Measurements from ENCODE around the gene TSPEAR. TPM values are rescaled to one million over a fixed set of nuclear protein-coding genes. Genes with fewer than 3 reads are reported as not detected.

The TSPEAR gene
- total and polyA plus RNA-seq, 9 of the 15 experiments (the other 6 are each of a cell fraction or from before 2014, with no cell fraction given) = not detected

DNA sequence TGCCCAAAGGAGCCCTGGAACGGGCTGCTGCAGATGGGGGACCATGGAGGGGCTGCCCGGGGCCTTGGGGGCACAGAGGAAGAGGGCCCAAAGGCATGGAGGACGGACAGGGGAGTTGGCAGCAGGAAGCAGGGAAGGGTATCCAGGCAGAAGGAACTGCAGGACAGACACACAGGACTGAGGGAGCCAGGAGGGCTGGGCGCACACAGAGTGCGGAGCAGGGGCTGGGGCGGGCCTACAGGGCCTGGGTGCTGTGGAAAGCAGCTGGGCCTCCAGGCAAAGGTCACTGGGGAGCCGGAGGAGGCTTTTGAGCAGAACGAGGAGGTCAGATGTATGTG lies 199.5 kb downstream of the TSPEAR start:
- Histone ChIP-seq H3K9me3 (replicated peaks; ENCODE audit: control insufficient read depth, insufficient read depth, low read depth, low read length) (no peaks in the 10 kb centered on the region), H3K27me3 (ENCODE audit: control insufficient read depth in 2 of 2, insufficient read depth in 2 of 2, low read length in 2 of 2) (peaks cover 20 to 49% of the 10 kb centered on the region in 2 experiments), H3K4me3 (no peak overlapping the region), H3K4me1 (replicated peaks in 1 of 2; ENCODE audit: control insufficient read depth in 2 of 2, insufficient read depth in 2 of 2, low read length in 2 of 2) (peaks cover 0 to 24% of the 10 kb centered on the region in 2 experiments; a peak in 2 of 5 replicates), H3K27ac (ENCODE audit: extremely low read depth, low read depth, low read length) (no peak overlapping the region), H3K9me1 (ENCODE audit: control insufficient read depth, insufficient read depth, low read length) (no peaks in the 10 kb centered on the region), H2AFZ (ENCODE audit: low read depth, low read length) (no peak overlapping the region), H3K4me2 (ENCODE audit: insufficient read depth, low read length) (no peak overlapping the region), H3K79me2 (ENCODE audit: control insufficient read depth, insufficient read depth, low read length) (no peaks in the 10 kb centered on the region), H3K36me3 (ENCODE audit: control insufficient read depth, insufficient read depth, low read length) (no peaks in the 10 kb centered on the region), H3K9ac (ENCODE audit: insufficient read depth in 1 of 2, low read depth in 2 of 2, low read length in 2 of 2) (no peak overlapping the region), H4K20me1 (replicated peaks; ENCODE audit: control insufficient read depth, insufficient read depth, low read length) (peaks cover 15% of the 10 kb centered on the region)
- in situ Hi-C loops (cut with MboI) = no loop called here
- FAIRE-seq = no peak
- intact Hi-C loops (cut with micrococcal nuclease) = loop anchor here (2.0 to 10.0 kb wide), 2 partner anchors 281 to 413 kb away; partner anchors contain the start of gene ITGB2
- WGBS (ENCODE audit: insufficient coverage, low coverage, missing lambda C conversion rate) = 7% methylated on average over 8 of the region's 8 CpGs
- no TSS peak for BruUV-seq (replicated peaks)
- POLR2A ChIA-PET = interaction anchor here (1.1 kb wide), 1 partner anchor 11 kb away, joined by 3 read pairs; no protein-coding TSS in a partner anchor
- ATAC-seq = no peak
- CTCF ChIA-PET (ENCODE audit: low intra/inter-chr PET ratio) = no interaction called here
- DNase-seq (ENCODE audit: extremely low read depth in 1 of 4, low spot score in 3 of 4) = no peak
- no peak for TF ChIP-seq ARNT (IDR thresholded peaks at IDR 0.05)
- TF ChIP-seq PHB (CRISPR knock-in tag; IDR thresholded peaks at IDR 0.05) = no peak
- TF ChIP-seq ZNF57 (CRISPR knock-in tag; IDR thresholded peaks at IDR 0.05) = no peak
- TF ChIP-seq ATF7 (IDR thresholded peaks at IDR 0.05) = no peak
- no peak for TF ChIP-seq SRSF3 (IDR thresholded peaks at IDR 0.05; ENCODE audit: insufficient read depth, low read length)
- no peak for TF ChIP-seq SMAD3 (CRISPR knock-in tag; conservative IDR thresholded peaks at IDR 0.05)
- TF ChIP-seq ZBED1 (IDR thresholded peaks at IDR 0.05) = no peak
- no peak for TF ChIP-seq GATAD2B (IDR thresholded peaks at IDR 0.05; ENCODE audit: borderline replicate concordance)
- TF ChIP-seq, protein P1, sequence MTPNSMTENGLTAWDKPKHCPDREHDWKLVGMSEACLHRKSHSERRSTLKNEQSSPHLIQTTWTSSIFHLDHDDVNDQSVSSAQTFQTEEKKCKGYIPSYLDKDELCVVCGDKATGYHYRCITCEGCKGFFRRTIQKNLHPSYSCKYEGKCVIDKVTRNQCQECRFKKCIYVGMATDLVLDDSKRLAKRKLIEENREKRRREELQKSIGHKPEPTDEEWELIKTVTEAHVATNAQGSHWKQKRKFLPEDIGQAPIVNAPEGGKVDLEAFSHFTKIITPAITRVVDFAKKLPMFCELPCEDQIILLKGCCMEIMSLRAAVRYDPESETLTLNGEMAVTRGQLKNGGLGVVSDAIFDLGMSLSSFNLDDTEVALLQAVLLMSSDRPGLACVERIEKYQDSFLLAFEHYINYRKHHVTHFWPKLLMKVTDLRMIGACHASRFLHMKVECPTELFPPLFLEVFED (CRISPR knock-in tag; conservative IDR thresholded peaks at IDR 0.05) = no peak
- TF ChIP-seq, protein P2, sequence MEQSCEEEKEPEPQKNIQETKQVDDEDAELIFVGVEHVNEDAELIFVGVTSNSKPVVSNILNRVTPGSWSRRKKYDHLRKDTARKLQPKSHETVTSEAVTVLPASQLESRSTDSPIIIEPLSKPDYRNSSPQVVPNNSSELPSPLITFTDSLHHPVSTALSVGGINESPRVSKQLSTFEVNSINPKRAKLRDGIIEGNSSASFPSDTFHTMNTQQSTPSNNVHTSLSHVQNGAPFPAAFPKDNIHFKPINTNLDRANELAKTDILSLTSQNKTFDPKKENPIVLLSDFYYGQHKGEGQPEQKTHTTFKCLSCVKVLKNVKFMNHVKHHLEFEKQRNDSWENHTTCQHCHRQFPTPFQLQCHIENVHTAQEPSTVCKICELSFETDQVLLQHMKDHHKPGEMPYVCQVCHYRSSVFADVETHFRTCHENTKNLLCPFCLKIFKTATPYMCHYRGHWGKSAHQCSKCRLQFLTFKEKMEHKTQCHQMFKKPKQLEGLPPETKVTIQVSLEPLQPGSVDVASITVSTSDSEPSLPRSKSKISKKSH (CRISPR knock-in tag; IDR thresholded peaks at IDR 0.05) = no peak
- TF ChIP-seq, protein P3, sequence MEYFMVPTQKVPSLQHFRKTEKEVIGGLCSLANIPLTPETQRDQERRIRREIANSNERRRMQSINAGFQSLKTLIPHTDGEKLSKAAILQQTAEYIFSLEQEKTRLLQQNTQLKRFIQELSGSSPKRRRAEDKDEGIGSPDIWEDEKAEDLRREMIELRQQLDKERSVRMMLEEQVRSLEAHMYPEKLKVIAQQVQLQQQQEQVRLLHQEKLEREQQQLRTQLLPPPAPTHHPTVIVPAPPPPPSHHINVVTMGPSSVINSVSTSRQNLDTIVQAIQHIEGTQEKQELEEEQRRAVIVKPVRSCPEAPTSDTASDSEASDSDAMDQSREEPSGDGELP (CRISPR knock-in tag; IDR thresholded peaks at IDR 0.05; ENCODE audit: borderline replicate concordance) = no peak
- TF ChIP-seq SLC30A9 (CRISPR knock-in tag; IDR thresholded peaks at IDR 0.05) = no peak
